Kidney epithelial cell (primary cell): ENCODE results near the gene FOCAD. TPM values are rescaled to one million over a fixed set of nuclear protein-coding genes. Genes with fewer than 3 reads are reported as not detected.

ENCODE experiments used
- DNase-seq: peaks from one replicate; pipeline ENCODE4 v3.0.0-alpha.2; 2010; ENCODE audit warnings: low read depth
- H3K27me3 ChIP-seq: 2 replicates; pipeline ENCODE4 v1.6.0; 2011; ENCODE audit warnings: low read length; ENCODE audit not compliant: control insufficient read depth, insufficient read depth
- H3K36me3 ChIP-seq: 2 replicates; pipeline ENCODE4 v1.5.1; 2011; ENCODE audit warnings: low read length; ENCODE audit not compliant: control insufficient read depth, insufficient read depth
- H3K4me3 ChIP-seq: 2 replicates; pipeline ENCODE4 v1.5.1; 2011; ENCODE audit warnings: low read depth, mild to moderate bottlenecking, control low read depth, low read length
- CTCF ChIP-seq: IDR thresholded peaks from 2 replicates; pipeline ENCODE4 v1.5.1; 2011; ENCODE audit warnings: mild to moderate bottlenecking, moderate library complexity, low read length, control low read depth, inconsistent platforms; ENCODE audit not compliant: insufficient read depth, poor library complexity, severe bottlenecking
- total RNA-seq: library from RNA; depleted of rRNA; stranded (reverse); fragments of >200 nt; gene quantifications from 2 replicates; pipeline ENCODE4 v1.2.3, GENCODE V29; 2015

FOCAD gene
- total RNA-seq, 1 donor from 2014 or later: 62.9 TPM

- no peak for DNase-seq
- Histone ChIP-seq H3K36me3 (no peaks in the 10 kb centered on the region), H3K27me3 (no peaks in the 10 kb centered on the region), H3K4me3 (no peak overlapping the region)
- no peak for TF ChIP-seq CTCF
These were observed 305.9 kb downstream of the FOCAD start for GRCh38 chr9:20989923-20990341.

- H3K36me3 ChIP-seq: no peaks in the 10 kb centered on the region
- TF ChIP-seq CTCF: no peak
- no peak overlapping the region for H3K4me3 ChIP-seq
- H3K27me3 ChIP-seq: no peaks in the 10 kb centered on the region
- DNase-seq: no peak
These were observed 306.8 kb downstream of the FOCAD start for GRCh38 chr9:20990867-20991266.

GRCh38 chr9:20994486-20994885 lies 310.4 kb downstream of the FOCAD start:
- TF ChIP-seq CTCF: no peak
- Histone ChIP-seq H3K27me3 (no peaks in the 10 kb centered on the region), H3K36me3 (no peaks in the 10 kb centered on the region), H3K4me3 (no peak overlapping the region)
- no peak for DNase-seq

- Histone ChIP-seq H3K27me3 (no peaks in the 10 kb centered on the region), H3K36me3 (no peaks in the 10 kb centered on the region), H3K4me3 (no peak overlapping the region)
- no peak for TF ChIP-seq CTCF
- DNase-seq: no peak
These were observed 311.6 kb downstream of the FOCAD start for GRCh38 chr9:20995616-20996015.

- Histone ChIP-seq H3K36me3 (no peaks in the 10 kb centered on the region), H3K27me3 (no peaks in the 10 kb centered on the region), H3K4me3 (no peak overlapping the region)
- no peak for DNase-seq
- TF ChIP-seq CTCF: no peak
These were observed 312.8 kb downstream of the FOCAD start for GRCh38 chr9:20996809-20997208.

GRCh38 chr9:20997503-20998076 lies 313.5 kb downstream of the FOCAD start:
- DNase-seq: no peak
- TF ChIP-seq CTCF: no peak
- H3K4me3 ChIP-seq: no peak overlapping the region
- no peaks in the 10 kb centered on the region for H3K36me3 ChIP-seq
- no peaks in the 10 kb centered on the region for H3K27me3 ChIP-seq
